Hepatocyte (in vitro differentiated cells): ENCODE results near the gene HOXC9. TPM values are rescaled to one million over a fixed set of nuclear protein-coding genes. Genes with fewer than 3 reads are reported as not detected.

Experiments used
- DNase-seq: peaks from one replicate; pipeline ENCODE4 v3.0.0-alpha.2; 2016; ENCODE audit warnings: low spot score
- H2AFZ ChIP-seq: fragments of 200-600 bp; sonication (generic); 2 replicates; pipeline ENCODE4 v1.6.0; 2016; ENCODE audit warnings: antibody characterized with exemption, mild to moderate bottlenecking
- H3K27ac ChIP-seq: fragments of 200-600 bp; sonication (generic); 2 replicates; pipeline ENCODE4 v1.5.1; 2016; ENCODE audit warnings: mild to moderate bottlenecking
- H3K27me3 ChIP-seq: fragments of 200-600 bp; sonication (generic); 2 replicates; pipeline ENCODE4 v1.6.1; 2016
- H3K36me3 ChIP-seq: fragments of 200-600 bp; sonication (generic); replicated peaks from 2 replicates; pipeline ENCODE4 v1.5.1; 2016; ENCODE audit warnings: low read depth; ENCODE audit not compliant: insufficient read depth
- H3K4me1 ChIP-seq: fragments of 200-600 bp; sonication (generic); 2 replicates; pipeline ENCODE4 v1.5.1; 2016; ENCODE audit warnings: mild to moderate bottlenecking, moderate library complexity; ENCODE audit not compliant: insufficient read depth
- H3K4me2 ChIP-seq: fragments of 200-600 bp; sonication (generic); 2 replicates; pipeline ENCODE4 v1.6.0; 2016
- H3K4me3 ChIP-seq: fragments of 200-600 bp; sonication (generic); 2 replicates; pipeline ENCODE4 v1.5.1; 2016; ENCODE audit warnings: mild to moderate bottlenecking
- H3K79me2 ChIP-seq: fragments of 200-600 bp; sonication (generic); 2 replicates; pipeline ENCODE4 v1.6.0; 2017; ENCODE audit warnings: mild to moderate bottlenecking
- H3K9me2 ChIP-seq: fragments of 200-600 bp; sonication (generic); replicated peaks from 2 replicates; pipeline ENCODE4 v1.6.0; 2017; ENCODE audit warnings: mild to moderate bottlenecking; ENCODE audit not compliant: insufficient read depth
- H3K9me3 ChIP-seq: fragments of 200-600 bp; sonication (generic); 2 replicates; pipeline ENCODE4 v1.5.1; 2016; ENCODE audit warnings: low read depth, mild to moderate bottlenecking
- H4K20me1 ChIP-seq: fragments of 200-600 bp; sonication (generic); 2 replicates; pipeline ENCODE4 v1.6.0; 2016; ENCODE audit warnings: mild to moderate bottlenecking; ENCODE audit not compliant: insufficient read depth, poor library complexity, severe bottlenecking
- CTCF ChIP-seq: fragments of 200-600 bp; sonication (generic); IDR thresholded peaks from 2 replicates; pipeline ENCODE4 v1.5.1; 2016; ENCODE audit warnings: antibody characterized with exemption, mild to moderate bottlenecking; ENCODE audit not compliant: poor library complexity
- EZH2 ChIP-seq: fragments of 200-600 bp; sonication (generic); IDR thresholded peaks from 2 replicates; pipeline ENCODE4 v1.6.1; 2016; ENCODE audit warnings: antibody characterized with exemption, mild to moderate bottlenecking, borderline replicate concordance
- EZH2phosphoT487 ChIP-seq: fragments of 200-600 bp; sonication (generic); IDR thresholded peaks from one replicate; pipeline ENCODE4 v1.6.1; 2018; ENCODE audit warnings: antibody characterized with exemption, mild to moderate bottlenecking, low read depth, moderate library complexity; ENCODE audit not compliant: unreplicated experiment, severe bottlenecking
- WGBS: methylation state at CpG from one replicate; pipeline ENCODE4 v1.1.6; 2016; ENCODE audit warnings: low lambda C conversion rate; ENCODE audit errors: missing lambda C conversion rate; 5-methylcytosine and 5-hydroxymethylcytosine counted together
- polyA plus RNA-seq: library from polyadenylated mRNA; unstranded; fragments of >200 nt; fragmentation: Nextera tagmentation; extraction: Ambion mirVana; gene quantifications from 2 replicates; pipeline ENCODE4 v1.2.1, GENCODE V29; 2016
- total RNA-seq: library from RNA; depleted of rRNA; stranded (reverse); fragments of >200 nt; gene quantifications from 2 replicates; pipeline ENCODE4 v1.2.3, GENCODE V29; 2014

Gene HOXC9
- total and polyA plus RNA-seq, 2 experiments from 2014 or later, result 0.10 to 4.1 TPM

DNA sequence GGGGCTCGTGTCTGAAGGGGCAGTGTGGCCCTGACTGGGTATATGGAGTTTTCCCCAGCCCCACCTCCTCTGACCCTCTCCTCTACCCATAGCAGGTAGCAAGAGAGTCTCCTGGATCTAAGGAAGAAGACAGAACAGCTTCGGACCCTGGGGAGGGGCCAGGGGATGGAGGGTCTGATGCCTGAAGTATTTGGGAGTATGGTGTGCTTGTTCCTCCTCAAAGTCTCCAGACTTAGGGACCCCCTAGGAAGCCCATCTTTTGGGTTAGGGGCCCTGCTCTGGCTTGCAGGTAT, 8.2 kb downstream of the HOXC9 start:
- Histone ChIP-seq H3K9me3 (no peaks in the 10 kb centered on the region), H3K27ac (no peak overlapping the region), H4K20me1 (no peaks in the 10 kb centered on the region), H3K4me3 (no peak overlapping the region), H3K79me2 (peaks cover 4% of the 10 kb centered on the region), H3K36me3 (no peaks in the 10 kb centered on the region), H3K27me3 (peaks cover 88% of the 10 kb centered on the region), H2AFZ (no peak overlapping the region), H3K4me1 (peaks cover 15% of the 10 kb centered on the region), H3K9me2 (no peaks in the 10 kb centered on the region), H3K4me2 (peak overlapping the region; percentile 95)
- TF ChIP-seq EZH2phosphoT487 (no peak), CTCF (no peak), EZH2 (no peak)
- 50% methylated on average over 2 of the region's 2 CpGs for WGBS
- no peak for DNase-seq

- Histone ChIP-seq H3K27me3 (peaks cover 88% of the 10 kb centered on the region), H3K4me2 (peak overlapping the region; percentile 95), H3K36me3 (no peaks in the 10 kb centered on the region), H4K20me1 (no peaks in the 10 kb centered on the region), H3K4me3 (no peak overlapping the region), H3K4me1 (peaks cover 15% of the 10 kb centered on the region), H2AFZ (no peak overlapping the region), H3K9me2 (no peaks in the 10 kb centered on the region), H3K27ac (peak overlapping the region; percentile 81), H3K79me2 (peaks cover 4% of the 10 kb centered on the region), H3K9me3 (no peaks in the 10 kb centered on the region)
- TF ChIP-seq EZH2 (peak; percentile 92), CTCF (no peak)
- peak; percentile 54 for DNase-seq
- 7% methylated on average over 39 of the region's 51 CpGs for WGBS
Observed at GRCh38 chr12:54009171-54010052, 9.5 kb downstream of the HOXC9 start.

DNA sequence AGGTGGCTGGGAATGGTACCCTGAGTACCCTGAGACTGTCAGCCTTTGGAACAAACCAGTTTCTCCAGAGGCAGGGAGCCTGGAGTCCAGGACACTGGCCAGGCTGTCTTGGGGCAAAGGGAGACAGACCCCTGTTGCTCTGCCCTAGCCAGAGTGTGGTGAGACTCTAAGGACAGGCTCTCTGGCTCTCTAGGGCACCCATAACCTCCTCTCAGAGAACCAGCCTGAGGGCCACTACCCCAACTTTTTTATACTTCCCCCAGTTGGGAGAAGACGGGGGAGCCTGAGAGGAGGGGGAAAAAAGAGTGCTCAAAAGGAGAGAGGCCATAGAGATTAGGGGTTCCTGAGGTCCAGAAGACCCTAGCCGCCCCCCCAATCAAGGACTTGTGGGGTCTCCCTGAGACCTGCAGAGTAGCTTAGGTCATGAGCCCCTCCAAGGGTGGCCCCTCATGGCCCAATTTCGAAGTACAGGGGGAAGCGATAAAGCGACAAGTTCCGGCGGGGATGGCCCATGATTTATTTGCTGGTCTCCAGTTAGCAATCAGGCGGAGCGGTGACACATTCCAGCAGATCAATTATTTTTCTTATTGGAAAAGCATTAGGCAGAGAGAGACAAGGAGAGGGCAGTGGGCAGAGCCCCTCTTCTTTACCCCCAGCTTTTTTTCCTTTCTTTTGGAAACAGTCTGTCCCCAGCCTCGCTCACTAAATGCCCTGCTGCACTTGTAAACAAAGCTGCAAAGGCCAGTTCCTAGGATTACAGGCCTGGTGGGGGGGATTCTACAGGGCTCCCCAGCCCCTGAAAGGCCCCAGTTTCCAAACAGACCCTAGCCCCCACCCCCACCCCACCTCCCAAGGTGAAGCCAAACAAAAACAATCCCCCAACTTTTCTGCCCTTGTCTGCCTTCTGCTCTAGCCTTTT, 10.4 kb downstream of the HOXC9 start:
- H3K4me3 ChIP-seq, result no peak overlapping the region
- no peak overlapping the region for H2AFZ ChIP-seq
- H4K20me1 ChIP-seq, result no peaks in the 10 kb centered on the region
- H3K79me2 ChIP-seq, result peaks cover 4% of the 10 kb centered on the region
- H3K27me3 ChIP-seq, result peaks cover 88% of the 10 kb centered on the region
- no peak for DNase-seq
- no peaks in the 10 kb centered on the region for H3K9me2 ChIP-seq
- TF ChIP-seq EZH2phosphoT487 (no peak), EZH2 (no peak), CTCF (no peak)
- H3K27ac ChIP-seq, result peak overlapping the region; percentile 81
- no peaks in the 10 kb centered on the region for H3K36me3 ChIP-seq
- H3K4me1 ChIP-seq, result peaks cover 15% of the 10 kb centered on the region
- no peaks in the 10 kb centered on the region for H3K9me3 ChIP-seq
- H3K4me2 ChIP-seq, result peak overlapping the region; percentile 95
- 16% methylated on average over 9 of the region's 10 CpGs for WGBS
